ENCODE results near the gene NADK2. TPM values are rescaled to one million over a fixed set of nuclear protein-coding genes. Genes with fewer than 3 reads are reported as not detected.

Gene NADK2
- total RNA-seq, 1 experiment from 2014 or later, result 16.0 TPM

- Histone ChIP-seq H3K27me3 (ENCODE audit: control insufficient read depth, insufficient read depth, low read length) (no peaks in the 10 kb centered on the region), H3K4me3 (ENCODE audit: insufficient read depth, low read depth, low read length) (no peak overlapping the region), H3K36me3 (replicated peaks; ENCODE audit: control insufficient read depth, insufficient read depth, low read length) (peaks cover 13% of the 10 kb centered on the region)
- DNase-seq, result no peak
Measured at GRCh38 chr5:36174119-36174518, 67.6 kb downstream of the NADK2 start.

DNA sequence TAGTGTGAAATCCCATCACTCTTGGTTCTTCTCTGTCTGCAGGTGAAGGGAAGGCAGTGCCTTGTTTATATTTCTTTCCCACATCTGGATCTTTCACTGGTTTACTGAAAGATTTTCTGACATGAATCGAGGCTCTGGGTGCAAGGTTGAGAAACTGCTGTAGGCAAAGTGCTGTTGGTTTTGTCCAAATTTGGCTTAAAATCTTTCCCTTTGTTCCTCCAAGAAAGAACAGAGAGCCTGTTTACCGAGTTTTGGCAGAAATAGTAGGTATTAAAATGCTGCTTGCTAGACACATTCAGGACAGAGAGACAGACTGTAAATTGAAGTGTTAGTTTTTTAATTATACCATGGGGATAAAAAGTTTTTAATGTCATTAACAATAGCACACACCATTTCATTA is 68.3 kb downstream of the NADK2 start:
- H3K36me3 ChIP-seq (replicated peaks; ENCODE audit: control insufficient read depth, insufficient read depth, low read length), result peaks cover 11% of the 10 kb centered on the region

GRCh38 chr5:36172599-36172998 is 69.1 kb downstream of the NADK2 start:
- H3K36me3 ChIP-seq (replicated peaks; ENCODE audit: control insufficient read depth, insufficient read depth, low read length), result peaks cover 12% of the 10 kb centered on the region

More for the DNA sequence above, 68.3 kb downstream of the NADK2 start:
- DNase-seq, result no peak
- Histone ChIP-seq H3K27me3 (ENCODE audit: control insufficient read depth, insufficient read depth, low read length) (no peaks in the 10 kb centered on the region), H3K4me3 (ENCODE audit: insufficient read depth, low read depth, low read length) (no peak overlapping the region)

DNA sequence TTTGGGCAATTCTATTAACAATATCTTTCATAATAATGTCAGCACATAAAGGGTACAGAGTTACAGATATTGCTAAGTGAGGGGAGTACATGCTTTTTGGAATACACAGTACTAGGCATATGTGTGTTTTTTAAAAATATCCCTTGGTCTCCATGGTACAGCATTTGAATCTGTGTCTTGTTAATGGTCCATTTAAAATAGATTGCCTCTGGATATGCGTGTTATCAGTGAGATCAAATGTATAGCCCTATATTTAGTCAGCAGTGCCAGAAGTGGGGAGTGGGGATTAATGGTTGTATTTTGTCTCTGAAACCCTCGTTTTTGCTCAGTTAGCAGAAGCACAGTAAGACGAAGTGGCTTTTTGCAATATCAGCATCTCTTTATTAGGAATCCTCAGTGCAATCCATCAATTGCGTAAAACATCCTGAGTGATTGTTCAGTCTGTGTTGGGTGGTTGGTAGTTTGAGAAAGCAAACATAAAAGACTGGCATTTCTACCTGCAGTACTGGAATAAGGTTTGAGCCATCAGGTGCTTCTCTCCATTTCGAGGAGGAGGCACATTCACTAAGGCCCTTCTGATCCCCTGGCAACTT is 70.8 kb downstream of the NADK2 start:
- Histone ChIP-seq H3K4me3 (ENCODE audit: insufficient read depth, low read depth, low read length) (no peak overlapping the region), H3K36me3 (replicated peaks; ENCODE audit: control insufficient read depth, insufficient read depth, low read length) (peaks cover 17% of the 10 kb centered on the region), H3K27me3 (ENCODE audit: control insufficient read depth, insufficient read depth, low read length) (no peaks in the 10 kb centered on the region)
- DNase-seq, result no peak

More at GRCh38 chr5:36172599-36172998, 69.1 kb downstream of the NADK2 start:
- no peak for DNase-seq
- Histone ChIP-seq H3K4me3 (ENCODE audit: insufficient read depth, low read depth, low read length) (no peak overlapping the region), H3K27me3 (ENCODE audit: control insufficient read depth, insufficient read depth, low read length) (no peaks in the 10 kb centered on the region)

- Histone ChIP-seq H3K27me3 (ENCODE audit: control insufficient read depth, insufficient read depth, low read length) (no peaks in the 10 kb centered on the region), H3K36me3 (replicated peaks; ENCODE audit: control insufficient read depth, insufficient read depth, low read length) (peaks cover 22% of the 10 kb centered on the region), H3K4me3 (ENCODE audit: insufficient read depth, low read depth, low read length) (no peak overlapping the region)
- no peak for DNase-seq
Measured at GRCh38 chr5:36168737-36169136, 73.0 kb downstream of the NADK2 start.

DNA sequence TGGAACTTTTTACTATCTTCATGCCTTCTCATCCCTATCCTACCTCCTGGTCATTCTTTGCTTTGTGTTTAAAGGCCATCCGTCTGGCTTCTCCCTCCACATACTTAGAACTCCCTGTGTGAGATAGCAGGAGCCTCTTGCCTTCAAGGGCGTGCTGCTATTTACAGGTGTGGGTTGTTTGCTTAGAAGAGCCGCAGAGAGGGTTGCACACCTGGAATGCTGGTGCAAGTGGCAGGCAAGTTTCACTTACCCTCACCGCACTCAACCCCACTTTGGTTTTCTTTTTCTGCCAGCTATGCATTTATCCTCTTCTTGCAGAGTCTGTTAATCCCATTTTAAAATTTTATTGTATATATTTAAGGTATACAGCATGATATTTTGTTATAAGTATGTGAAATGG is 77.3 kb downstream of the NADK2 start:
- Histone ChIP-seq H3K36me3 (replicated peaks; ENCODE audit: control insufficient read depth, insufficient read depth, low read length) (peaks cover 21% of the 10 kb centered on the region), H3K27me3 (ENCODE audit: control insufficient read depth, insufficient read depth, low read length) (no peaks in the 10 kb centered on the region), H3K4me3 (ENCODE audit: insufficient read depth, low read depth, low read length) (no peak overlapping the region)
- no peak for DNase-seq

GRCh38 chr5:36162810-36163486 is 78.8 kb downstream of the NADK2 start:
- H3K27me3 ChIP-seq (ENCODE audit: control insufficient read depth, insufficient read depth, low read length), result no peaks in the 10 kb centered on the region
- no peak for DNase-seq
- H3K4me3 ChIP-seq (ENCODE audit: insufficient read depth, low read depth, low read length), result no peak overlapping the region
- H3K36me3 ChIP-seq (replicated peaks; ENCODE audit: control insufficient read depth, insufficient read depth, low read length), result peaks cover 24% of the 10 kb centered on the region

GRCh38 chr5:36161361-36161760 is 80.4 kb downstream of the NADK2 start:
- H3K4me3 ChIP-seq (ENCODE audit: insufficient read depth, low read depth, low read length), result no peak overlapping the region
- peaks cover 24% of the 10 kb centered on the region for H3K36me3 ChIP-seq (replicated peaks; ENCODE audit: control insufficient read depth, insufficient read depth, low read length)
- no peak for DNase-seq
- H3K27me3 ChIP-seq (ENCODE audit: control insufficient read depth, insufficient read depth, low read length), result no peaks in the 10 kb centered on the region

DNA sequence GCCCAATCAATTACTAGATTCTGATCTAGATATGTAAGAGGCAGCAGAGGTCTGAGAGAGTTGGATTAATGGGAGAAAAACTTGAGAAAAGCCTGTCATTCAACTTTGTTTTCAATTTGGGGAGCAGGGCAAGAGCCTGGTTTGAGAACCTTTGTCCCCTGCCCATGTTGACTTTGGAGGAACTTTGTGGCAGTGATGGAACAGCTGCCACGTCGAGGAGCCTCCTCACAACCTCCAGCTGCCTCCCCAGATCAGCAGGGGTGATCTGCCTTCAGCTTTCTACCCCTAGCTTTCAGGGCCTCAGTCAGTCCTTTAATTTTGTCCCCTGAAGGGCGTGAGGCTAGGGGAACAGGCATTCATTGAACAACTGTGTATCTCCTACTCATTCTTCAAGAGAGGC is 81.1 kb downstream of the NADK2 start:
- Histone ChIP-seq H3K4me3 (ENCODE audit: insufficient read depth, low read depth, low read length) (no peak overlapping the region), H3K36me3 (replicated peaks; ENCODE audit: control insufficient read depth, insufficient read depth, low read length) (peaks cover 24% of the 10 kb centered on the region), H3K27me3 (ENCODE audit: control insufficient read depth, insufficient read depth, low read length) (no peaks in the 10 kb centered on the region)
- DNase-seq, result no peak

DNA sequence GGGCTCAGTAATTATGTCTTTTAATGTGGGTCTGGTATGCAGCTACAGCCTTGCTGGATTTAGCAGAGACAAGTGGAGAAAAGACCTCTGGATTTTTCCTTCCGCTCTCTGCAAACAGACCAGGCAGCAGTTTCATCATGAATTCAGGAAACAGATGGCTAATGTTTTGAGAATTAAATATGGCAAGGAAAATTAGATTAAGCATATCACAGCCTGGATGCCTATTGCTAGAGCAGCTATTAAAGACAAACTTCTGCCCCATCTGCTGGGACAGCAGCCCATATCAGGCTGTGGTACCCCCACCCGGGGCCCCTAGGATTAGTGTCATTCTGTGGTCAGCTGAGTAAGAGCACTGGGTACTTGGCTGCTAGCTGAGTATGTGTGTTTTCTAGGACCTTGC is 83.6 kb downstream of the NADK2 start:
- no peak overlapping the region for H3K4me3 ChIP-seq (ENCODE audit: insufficient read depth, low read depth, low read length)
- H3K36me3 ChIP-seq (replicated peaks; ENCODE audit: control insufficient read depth, insufficient read depth, low read length), result peaks cover 20% of the 10 kb centered on the region
- DNase-seq, result no peak
- no peaks in the 10 kb centered on the region for H3K27me3 ChIP-seq (ENCODE audit: control insufficient read depth, insufficient read depth, low read length)

- Histone ChIP-seq H3K27me3 (ENCODE audit: control insufficient read depth, insufficient read depth, low read length) (no peaks in the 10 kb centered on the region), H3K36me3 (replicated peaks; ENCODE audit: control insufficient read depth, insufficient read depth, low read length) (peaks cover 19% of the 10 kb centered on the region), H3K4me3 (ENCODE audit: insufficient read depth, low read depth, low read length) (no peak overlapping the region)
- no peak for DNase-seq
Measured at GRCh38 chr5:36156619-36157018, 85.1 kb downstream of the NADK2 start.

- DNase-seq, result no peak
- no peak overlapping the region for H3K4me3 ChIP-seq (ENCODE audit: insufficient read depth, low read depth, low read length)
- peaks cover 17% of the 10 kb centered on the region for H3K36me3 ChIP-seq (replicated peaks; ENCODE audit: control insufficient read depth, insufficient read depth, low read length)
- H3K27me3 ChIP-seq (ENCODE audit: control insufficient read depth, insufficient read depth, low read length), result no peaks in the 10 kb centered on the region
Measured at GRCh38 chr5:36156121-36156601, 85.6 kb downstream of the NADK2 start.

GRCh38 chr5:36155291-36155690 is 86.4 kb downstream of the NADK2 start:
- Histone ChIP-seq H3K36me3 (replicated peaks; ENCODE audit: control insufficient read depth, insufficient read depth, low read length) (peaks cover 15% of the 10 kb centered on the region), H3K27me3 (ENCODE audit: control insufficient read depth, insufficient read depth, low read length) (no peaks in the 10 kb centered on the region), H3K4me3 (ENCODE audit: insufficient read depth, low read depth, low read length) (no peak overlapping the region)
- DNase-seq, result no peak

- peaks cover 11% of the 10 kb centered on the region for H3K36me3 ChIP-seq (replicated peaks; ENCODE audit: control insufficient read depth, insufficient read depth, low read length)
- H3K27me3 ChIP-seq (ENCODE audit: control insufficient read depth, insufficient read depth, low read length), result no peaks in the 10 kb centered on the region
- no peak overlapping the region for H3K4me3 ChIP-seq (ENCODE audit: insufficient read depth, low read depth, low read length)
- DNase-seq, result no peak
Measured at GRCh38 chr5:36153726-36154125, 88.0 kb downstream of the NADK2 start.

- H3K36me3 ChIP-seq (replicated peaks; ENCODE audit: control insufficient read depth, insufficient read depth, low read length), result peaks cover 11% of the 10 kb centered on the region
- H3K4me3 ChIP-seq (ENCODE audit: insufficient read depth, low read depth, low read length), result no peak overlapping the region; the same call in 1 of the 2 replicates
- no peaks in the 10 kb centered on the region for H3K27me3 ChIP-seq (ENCODE audit: control insufficient read depth, insufficient read depth, low read length)
- no peak for DNase-seq
Measured at GRCh38 chr5:36153298-36153677, 88.4 kb downstream of the NADK2 start.

All from H7 (cell line).